NCI-H82 (cell line): ENCODE measurements around the gene FABP6.
"Not testable (repeated sequence)": the region's sequence is repeated elsewhere in the genome, so short reads cannot be mapped to it uniquely, and the experiment has no call there.

Experiments used
- DNase-seq: peaks from one replicate; lab custom pipeline; 2025; lab: John Stamatoyannopoulos, UW

Gene FABP6

GRCh38 chr5:160221082-160221481, 8.2 kb upstream of the FABP6 start:
- DNase-seq = no peak

DNA sequence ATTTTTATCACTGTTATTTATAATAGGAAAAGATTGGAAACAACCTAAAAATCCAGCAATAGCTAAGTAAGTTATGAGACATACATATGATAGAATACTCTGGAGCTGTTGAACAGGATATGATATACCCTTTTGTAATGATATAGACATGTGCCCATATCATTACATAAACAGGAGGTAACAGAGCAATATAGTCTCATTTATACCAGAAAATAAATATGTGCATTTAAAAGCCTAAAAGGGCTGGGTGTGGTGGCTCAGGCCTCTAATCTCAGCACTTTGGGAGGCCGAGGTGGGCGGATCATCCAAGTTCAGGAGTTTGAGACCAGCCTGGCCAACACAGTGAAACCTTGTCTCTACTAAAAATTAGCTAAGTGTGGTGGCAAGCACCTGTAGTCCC, 2.3 kb upstream of the FABP6 start:
- no peak for DNase-seq

DNA sequence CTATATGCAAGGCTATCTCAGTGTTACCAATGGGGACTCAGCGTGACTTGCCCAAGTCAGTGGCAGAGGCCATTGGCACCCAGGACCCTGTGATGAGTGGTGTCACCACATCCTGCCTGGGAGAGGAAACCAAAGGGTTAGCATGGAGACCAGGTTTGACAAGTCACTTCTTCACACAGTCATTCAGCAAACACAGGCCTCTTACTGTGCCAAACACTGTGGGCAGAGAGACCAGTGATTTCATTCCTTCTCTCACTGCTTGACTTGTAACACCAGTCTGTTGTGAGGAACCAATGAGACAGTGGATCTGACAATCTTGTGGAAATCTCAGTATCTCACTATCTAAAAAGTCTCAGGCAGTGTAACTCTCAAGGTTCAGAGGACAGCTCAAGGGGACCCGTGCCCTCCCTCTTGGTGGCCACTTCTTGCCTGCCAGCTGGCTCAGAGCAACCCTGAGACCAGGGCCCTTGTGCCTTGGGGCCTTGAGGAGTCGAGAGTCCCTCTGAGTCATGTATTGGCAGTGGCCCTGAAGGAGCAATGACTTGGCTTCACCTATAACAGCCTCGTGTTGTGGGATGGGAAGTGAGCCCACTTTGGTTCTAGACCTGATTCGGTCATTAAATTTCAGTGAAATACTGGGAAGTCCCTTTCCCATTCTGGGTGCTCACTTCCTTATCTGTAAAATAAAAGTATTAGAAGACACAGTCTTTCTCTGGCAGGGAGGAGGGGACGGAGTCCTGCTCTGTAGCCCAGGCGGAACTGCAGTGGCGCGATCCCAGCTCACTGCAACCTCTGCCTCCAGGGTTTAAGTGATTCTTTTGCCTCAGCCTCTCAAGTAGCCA, 1.6 kb downstream of the FABP6 start:
- DNase-seq = no peak

- DNase-seq = peak; percentile 55
These were observed 2.6 kb downstream of the FABP6 start for GRCh38 chr5:160231783-160232342.

DNA sequence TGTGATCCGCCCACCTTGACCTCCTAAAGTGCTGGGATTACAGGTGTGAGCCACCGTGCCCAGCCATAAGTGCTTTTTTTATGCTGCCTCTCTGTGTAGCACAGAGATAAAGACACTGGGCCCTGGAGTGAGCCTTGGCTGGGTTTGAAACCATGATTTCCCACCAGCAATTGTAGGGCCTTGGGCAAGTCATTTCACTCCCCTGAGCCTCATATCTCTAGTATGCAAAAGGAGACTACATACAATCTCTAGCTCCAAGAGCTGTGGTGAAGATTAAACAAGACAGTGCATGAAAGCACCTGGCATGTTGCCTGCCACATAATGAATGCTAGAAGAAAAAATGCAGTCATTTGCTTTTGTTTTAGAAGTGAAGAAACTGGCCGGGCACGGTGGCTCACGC, 3.9 kb downstream of the FABP6 start:
- no peak for DNase-seq

DNA sequence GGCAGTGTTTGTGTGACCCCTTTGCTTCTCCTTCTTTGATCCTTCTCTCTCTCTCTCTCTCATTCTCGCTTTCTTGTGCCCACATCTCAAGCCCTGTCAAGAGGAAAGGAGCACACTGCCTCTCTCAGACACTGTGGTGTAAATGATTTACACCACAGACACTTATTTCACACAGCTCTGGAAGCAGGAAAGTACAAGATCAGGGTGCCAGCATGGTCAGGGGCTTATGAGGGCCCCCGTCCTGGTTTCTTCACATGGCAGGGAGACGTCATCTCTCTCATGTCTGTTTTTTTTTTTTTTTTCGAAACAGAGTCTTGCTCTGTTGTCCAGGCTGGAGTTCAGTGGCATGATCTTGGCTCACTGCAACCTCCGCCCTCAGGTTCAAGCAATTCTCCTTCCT, 6.4 kb downstream of the FABP6 start:
- DNase-seq = no peak

- peak; percentile 27 for DNase-seq
These were observed 8.3 kb downstream of the FABP6 start for GRCh38 chr5:160237571-160238093.

DNA sequence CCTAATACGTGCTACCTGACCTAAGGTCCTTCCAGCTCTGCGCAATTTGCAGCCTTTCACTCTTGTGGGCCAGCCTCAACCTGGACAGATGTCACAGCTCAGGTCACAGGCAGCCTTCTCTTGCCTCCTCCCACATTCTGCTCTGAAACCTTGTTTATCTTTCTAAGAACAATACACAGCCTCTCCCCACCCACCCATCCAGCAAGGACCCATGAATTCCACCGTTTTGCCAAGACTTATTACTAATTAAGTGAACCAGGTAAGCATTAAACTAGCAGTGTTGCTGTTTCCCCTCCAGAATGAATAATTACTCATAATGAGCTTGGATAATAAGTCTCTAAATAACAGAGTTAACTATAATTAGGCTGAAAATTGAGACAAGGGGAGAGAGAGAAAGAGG, 11.0 kb downstream of the FABP6 start:
- peak; percentile 35 for DNase-seq

- DNase-seq = no peak
These were observed 12.8 kb downstream of the FABP6 start for GRCh38 chr5:160242145-160242544.

DNA sequence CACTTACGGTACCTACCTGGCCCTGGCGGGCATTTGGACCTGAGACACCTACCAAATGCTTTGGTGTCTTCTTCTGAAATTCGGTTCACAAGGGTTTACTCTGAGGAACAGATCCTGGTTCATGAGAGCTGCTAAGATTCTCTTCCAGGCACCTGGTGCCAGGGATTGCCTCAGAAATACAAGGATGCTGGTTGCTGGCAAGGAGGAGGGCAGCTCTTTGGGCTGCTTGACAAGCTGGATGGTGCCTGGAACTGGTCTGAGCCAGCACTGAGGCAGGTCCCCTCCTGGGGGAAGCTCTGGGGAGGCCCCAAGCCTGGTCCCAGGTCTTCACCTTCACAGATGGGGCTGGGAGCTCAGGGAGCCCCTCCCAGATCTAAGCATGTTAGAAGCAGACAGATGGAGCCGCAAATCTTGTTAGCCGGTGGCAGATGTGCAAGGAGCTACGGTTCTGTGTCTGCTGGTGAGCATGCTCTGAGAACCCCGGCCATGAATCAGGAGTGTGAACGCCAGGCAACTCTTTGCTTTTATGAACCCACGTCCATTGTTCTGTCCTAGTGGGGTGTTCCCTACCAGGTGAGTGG, 16.3 kb downstream of the FABP6 start:
- peak; percentile 99 for DNase-seq

GRCh38 chr5:160249570-160249969, 20.3 kb downstream of the FABP6 start:
- not testable (repeated sequence) for DNase-seq

- no peak for DNase-seq
These were observed 20.9 kb downstream of the FABP6 start for GRCh38 chr5:160250226-160250625.

DNA sequence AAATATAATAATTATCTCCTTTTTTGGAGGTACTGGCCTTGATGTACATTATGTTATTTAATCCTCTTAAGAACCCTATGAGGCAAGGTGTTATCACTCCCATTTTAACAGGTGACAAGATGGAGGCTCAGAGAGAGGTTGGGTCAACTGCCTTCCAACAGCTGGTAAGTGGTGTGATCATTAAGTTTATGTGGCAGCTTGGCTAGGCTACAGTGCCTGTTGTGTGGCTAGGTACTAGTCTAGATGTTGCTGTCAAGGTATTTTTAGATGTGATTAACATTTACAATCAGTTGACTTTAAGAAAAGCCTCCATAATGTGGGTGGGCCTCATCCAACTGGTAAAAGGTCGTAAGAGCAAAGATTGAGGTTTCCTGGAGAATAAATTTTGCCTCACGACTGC, 21.5 kb downstream of the FABP6 start:
- DNase-seq = no peak

GRCh38 chr5:160251406-160252155, 22.3 kb downstream of the FABP6 start:
- DNase-seq = no peak

DNA sequence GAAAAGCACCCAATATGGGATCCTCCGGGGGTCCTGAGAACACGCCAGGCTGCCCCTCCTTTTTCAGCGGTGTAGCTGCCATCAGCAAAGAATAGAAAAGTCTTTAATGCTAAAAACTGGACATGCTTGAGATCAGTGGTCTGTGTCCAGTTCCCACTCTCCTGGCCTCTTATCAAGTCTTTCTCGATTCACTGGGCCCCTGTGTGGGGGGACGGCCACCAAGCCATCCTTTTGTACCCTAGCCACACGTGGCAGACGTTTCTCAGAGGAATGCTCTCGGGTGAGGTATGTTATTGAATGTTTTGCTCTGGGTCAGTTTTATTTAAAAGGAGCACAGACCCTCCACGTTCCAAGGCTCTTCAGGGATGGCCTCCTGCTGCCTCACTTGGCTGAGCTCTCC, 23.6 kb downstream of the FABP6 start:
- DNase-seq = no peak

DNA sequence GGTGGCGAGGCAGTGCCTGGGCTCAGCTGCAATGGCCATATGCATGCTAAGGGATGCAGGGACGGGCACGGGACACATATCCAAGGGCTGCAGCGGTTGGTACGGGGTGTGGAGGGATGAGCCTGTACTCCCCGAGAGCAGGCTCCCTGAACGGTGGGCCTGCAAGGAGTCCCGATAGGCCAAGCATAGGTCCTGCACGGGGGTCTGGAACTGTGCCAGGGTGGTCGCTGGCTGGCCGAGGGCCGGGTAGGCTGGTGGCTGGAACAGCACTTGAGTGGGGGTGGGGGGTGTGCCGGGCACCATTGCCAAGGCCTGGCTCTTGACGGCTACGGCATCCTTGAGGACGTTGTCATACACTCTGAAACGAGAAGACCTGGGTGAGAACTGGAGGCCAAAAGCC, 24.1 kb downstream of the FABP6 start:
- no peak for DNase-seq

GRCh38 chr5:160254706-160255105, 25.4 kb downstream of the FABP6 start:
- DNase-seq = peak; percentile 90

GRCh38 chr5:160259341-160259740, 30.0 kb downstream of the FABP6 start:
- DNase-seq = no peak

DNA sequence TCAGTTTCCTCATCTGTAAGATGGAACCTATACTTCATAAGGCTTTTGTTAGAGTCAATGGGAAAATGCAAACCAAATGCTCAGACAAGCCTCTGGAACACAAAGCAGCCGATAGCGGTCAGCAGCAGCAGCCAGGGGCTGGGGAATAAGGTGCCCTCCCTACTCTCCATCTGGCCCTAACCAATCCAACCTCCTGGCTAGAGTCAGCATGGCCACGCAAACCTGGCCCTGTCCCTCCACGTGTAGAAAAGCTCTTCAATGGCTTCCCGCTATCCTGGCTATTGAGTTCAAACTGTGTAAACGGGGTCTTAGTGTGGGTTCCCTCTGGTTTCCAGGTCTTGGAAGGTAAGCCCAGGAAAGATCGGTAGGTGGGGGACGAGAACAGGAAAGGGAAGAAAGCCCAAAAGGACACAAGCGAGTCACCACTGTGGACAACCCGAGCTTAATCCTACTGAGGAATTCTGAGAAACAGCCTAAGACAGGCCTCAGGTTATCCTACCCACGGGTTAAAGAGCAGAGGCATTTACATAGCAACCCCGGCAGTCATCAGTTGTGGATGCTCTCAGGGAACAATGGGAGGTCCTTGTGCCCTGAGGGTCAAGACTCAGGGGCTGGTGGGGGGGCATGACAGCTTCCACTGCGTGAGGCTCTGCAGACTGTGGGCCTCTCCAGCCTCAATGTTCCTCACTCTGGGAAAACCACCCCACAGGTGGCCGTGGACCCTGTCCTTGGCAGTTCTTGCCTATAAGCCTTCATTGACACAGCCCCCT, 30.9 kb downstream of the FABP6 start:
- no peak for DNase-seq

DNA sequence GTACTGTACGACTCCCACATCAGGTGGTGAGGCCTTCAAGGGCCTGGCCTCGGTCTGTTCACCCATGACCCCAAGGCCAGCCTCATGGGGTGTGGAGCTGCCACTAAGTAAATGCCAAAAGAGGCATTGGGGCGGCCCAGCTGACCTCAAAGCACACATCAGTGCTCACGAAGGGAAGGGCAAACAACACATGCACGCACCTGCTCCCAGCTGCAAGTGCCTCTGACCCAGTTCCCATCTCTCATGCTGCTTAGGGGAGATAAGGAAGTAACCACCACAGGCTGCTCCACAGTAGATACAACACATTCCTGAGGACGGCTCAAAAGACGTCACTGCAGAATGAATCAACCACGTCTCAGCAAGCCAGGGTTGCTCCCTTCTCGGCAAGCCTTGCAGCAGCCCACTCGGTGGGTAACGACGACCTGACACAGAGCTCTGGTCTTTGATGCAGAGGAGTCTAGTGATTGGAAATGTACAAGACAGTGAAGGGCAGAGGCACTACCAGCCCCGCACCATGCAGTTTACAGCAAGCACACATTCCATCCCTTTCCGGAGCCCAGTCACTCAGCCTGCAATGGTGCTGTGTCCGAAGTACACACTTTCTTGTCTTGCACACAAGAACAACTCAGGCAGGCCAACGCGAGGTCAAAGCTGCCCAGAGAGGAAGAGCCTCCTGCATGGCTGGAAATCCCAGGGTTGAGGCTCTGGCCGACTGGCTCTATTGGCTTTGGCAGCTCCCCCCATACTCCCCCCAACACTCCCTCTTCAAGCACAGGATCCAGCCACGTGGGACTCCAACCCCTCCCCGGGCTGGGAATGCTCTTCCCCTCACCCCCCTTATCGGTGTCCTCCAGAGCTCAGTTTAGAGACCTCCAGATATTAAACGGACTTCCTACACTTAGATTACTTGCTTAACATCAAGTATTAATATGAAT, 31.8 kb downstream of the FABP6 start:
- DNase-seq = peak; percentile 63
